ENCODE data around the gene TULP4. TPM values are rescaled to one million over a fixed set of nuclear protein-coding genes. Genes with fewer than 3 reads are reported as not detected.

Gene TULP4
- total RNA-seq, 1 donor from 2014 or later = 63.0 TPM

- H3K36me3 Mint-ChIP-seq (ENCODE audit: low read depth) = peaks cover 26% of the 10 kb centered on the region
- no peaks in the 10 kb centered on the region for H3K27me3 Mint-ChIP-seq
- DNase-seq (no peak), ATAC-seq (ENCODE audit: low read depth) (no peak)
- no peak overlapping the region for H3K4me3 Mint-ChIP-seq
- H3K4me1 Mint-ChIP-seq = peaks cover 6% of the 10 kb centered on the region
- POLR2A ChIA-PET = no interaction called here
- CTCF ChIA-PET = no interaction called here
- no peak overlapping the region for H3K27ac Mint-ChIP-seq
- intact Hi-C loops (cut with micrococcal nuclease) = no loop called here
- H3K9me3 Mint-ChIP-seq = no peaks in the 10 kb centered on the region
- no peak for TF ChIP-seq CTCF (IDR thresholded peaks at IDR 0.05)
Measured at GRCh38 chr6:158410784-158411183, 98.5 kb downstream of the TULP4 start.

GRCh38 chr6:158411998-158412397 is 99.7 kb downstream of the TULP4 start:
- peaks cover 6% of the 10 kb centered on the region for H3K4me1 Mint-ChIP-seq
- DNase-seq = no peak

DNA sequence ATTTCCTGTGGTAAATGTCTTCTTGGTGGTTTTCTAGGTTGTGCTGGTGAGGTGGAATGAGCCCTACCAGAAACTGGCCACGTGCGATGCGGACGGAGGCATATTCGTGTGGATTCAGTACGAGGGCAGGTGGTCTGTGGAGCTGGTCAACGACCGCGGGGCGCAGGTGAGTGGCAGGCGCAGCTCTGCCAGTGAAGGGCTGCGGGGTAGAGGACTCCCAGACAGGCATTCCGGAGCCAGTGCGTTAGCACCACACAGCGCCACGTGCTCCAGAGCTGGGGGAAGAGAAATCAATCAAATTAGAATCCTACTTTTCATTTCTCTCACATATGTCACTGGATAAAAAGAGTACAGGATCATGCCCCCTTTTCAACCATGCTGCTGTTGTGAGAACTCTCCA is 100.8 kb downstream of the TULP4 start:
- TF ChIP-seq CTCF (IDR thresholded peaks at IDR 0.05) = no peak
- ChIA-PET CTCF (no interaction called here), POLR2A (no interaction called here)
- DNase-seq = no peak
- no peak overlapping the region for H3K4me3 Mint-ChIP-seq
- H3K4me1 Mint-ChIP-seq = peaks cover 6% of the 10 kb centered on the region
- H3K27me3 Mint-ChIP-seq = no peaks in the 10 kb centered on the region
- intact Hi-C loops (cut with micrococcal nuclease) = no loop called here
- no peak overlapping the region for H3K27ac Mint-ChIP-seq
- peaks cover 41% of the 10 kb centered on the region for H3K36me3 Mint-ChIP-seq (ENCODE audit: low read depth)
- no peak for ATAC-seq (ENCODE audit: low read depth)
- no peaks in the 10 kb centered on the region for H3K9me3 Mint-ChIP-seq

More at GRCh38 chr6:158411998-158412397, 99.7 kb downstream of the TULP4 start:
- TF ChIP-seq CTCF (IDR thresholded peaks at IDR 0.05) = no peak
- no peak overlapping the region for H3K27ac Mint-ChIP-seq
- peaks cover 31% of the 10 kb centered on the region for H3K36me3 Mint-ChIP-seq (ENCODE audit: low read depth)
- H3K27me3 Mint-ChIP-seq = no peaks in the 10 kb centered on the region
- no peaks in the 10 kb centered on the region for H3K9me3 Mint-ChIP-seq
- intact Hi-C loops (cut with micrococcal nuclease) = no loop called here
- no peak for ATAC-seq (ENCODE audit: low read depth)
- ChIA-PET CTCF (no interaction called here), POLR2A (no interaction called here)
- H3K4me3 Mint-ChIP-seq = no peak overlapping the region

DNA sequence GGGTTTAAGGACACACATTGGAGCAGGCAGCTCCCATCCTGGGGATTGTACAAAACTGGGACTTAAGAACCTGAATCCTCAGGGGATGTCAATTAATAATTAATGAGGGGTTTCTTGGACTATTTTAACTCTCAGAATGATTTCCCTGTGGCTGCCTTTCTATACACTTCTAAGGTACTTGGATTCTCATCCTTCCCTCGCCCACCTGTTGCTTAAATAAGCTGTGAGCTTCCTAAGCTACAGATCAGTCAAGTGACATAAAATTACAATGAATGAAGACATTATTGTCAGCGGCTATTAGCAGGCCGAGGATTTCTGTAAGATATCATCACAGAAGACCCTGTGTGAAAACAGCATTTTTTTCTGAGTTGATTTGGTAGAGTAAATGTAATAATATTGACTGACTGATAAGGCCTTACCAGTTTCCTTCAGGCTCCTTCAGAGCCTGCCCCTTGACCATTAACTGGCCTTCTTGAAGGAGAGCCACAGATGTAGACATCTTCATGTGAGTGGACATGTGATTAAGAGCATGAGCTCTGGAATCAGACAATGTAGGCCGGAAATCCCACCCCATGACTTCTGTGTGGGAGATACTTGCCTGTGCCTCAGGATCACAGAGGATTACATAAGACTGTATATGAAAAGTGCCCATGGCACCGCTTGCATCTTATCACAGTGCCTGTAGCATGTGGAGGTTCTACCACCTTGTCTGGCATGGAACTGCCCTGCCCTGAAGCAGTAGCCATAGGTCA is 101.7 kb downstream of the TULP4 start:
- ATAC-seq (ENCODE audit: low read depth) (no peak), DNase-seq (no peak)
- H3K36me3 Mint-ChIP-seq (ENCODE audit: low read depth) = peaks cover 44% of the 10 kb centered on the region
- H3K4me1 Mint-ChIP-seq = peaks cover 6% of the 10 kb centered on the region
- TF ChIP-seq CTCF (IDR thresholded peaks at IDR 0.05) = no peak
- no peak overlapping the region for H3K27ac Mint-ChIP-seq
- intact Hi-C loops (cut with micrococcal nuclease) = no loop called here
- no peaks in the 10 kb centered on the region for H3K9me3 Mint-ChIP-seq
- no peak overlapping the region for H3K4me3 Mint-ChIP-seq
- ChIA-PET POLR2A (no interaction called here), CTCF (no interaction called here)
- no peaks in the 10 kb centered on the region for H3K27me3 Mint-ChIP-seq

DNA sequence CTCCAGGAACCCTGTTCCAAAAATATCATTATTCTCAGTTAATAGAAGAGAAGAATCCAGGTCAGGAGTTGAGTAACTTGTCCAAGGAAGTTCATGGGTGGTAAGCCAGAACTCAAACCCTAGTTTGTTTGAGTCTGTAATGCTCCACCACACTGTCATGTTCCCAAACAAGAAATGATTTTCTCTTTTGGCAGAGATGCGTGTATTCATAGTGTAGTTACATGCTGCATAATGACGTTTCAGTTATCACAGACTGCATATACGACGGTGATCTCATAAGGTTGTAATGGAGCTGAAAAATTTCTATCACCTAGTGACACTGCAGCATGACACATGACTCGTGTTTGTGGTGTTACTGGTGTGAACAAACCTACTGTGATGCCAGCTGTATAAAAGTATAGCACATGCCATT is 102.6 kb downstream of the TULP4 start:
- no peak for ATAC-seq (ENCODE audit: low read depth)
- ChIA-PET POLR2A (interaction anchor here (0.7 kb wide), 1 partner anchor 13 kb away, joined by 3 read pairs; no protein-coding TSS in a partner anchor), CTCF (no interaction called here)
- Mint-ChIP-seq H3K4me1 (no peaks in the 10 kb centered on the region), H3K36me3 (ENCODE audit: low read depth) (peaks cover 49% of the 10 kb centered on the region), H3K27me3 (no peaks in the 10 kb centered on the region), H3K9me3 (no peaks in the 10 kb centered on the region), H3K27ac (no peak overlapping the region), H3K4me3 (no peak overlapping the region)
- intact Hi-C loops (cut with micrococcal nuclease) = no loop called here
- TF ChIP-seq CTCF (IDR thresholded peaks at IDR 0.05) = no peak
- DNase-seq = no peak

Data from activated B cell treated with CpG ODN at 0.5 μM for 24 hours (primary cell).